ENCODE results near the gene LIMCH1. TPM values are rescaled to one million over a fixed set of nuclear protein-coding genes. Genes with fewer than 3 reads are reported as not detected.
"Not testable (repeated sequence)": the region's sequence is repeated elsewhere in the genome, so short reads cannot be mapped to it uniquely, and the experiment has no call there.

The LIMCH1 gene
- total RNA-seq, 1 experiment from 2014 or later, result 31.1 TPM

DNA sequence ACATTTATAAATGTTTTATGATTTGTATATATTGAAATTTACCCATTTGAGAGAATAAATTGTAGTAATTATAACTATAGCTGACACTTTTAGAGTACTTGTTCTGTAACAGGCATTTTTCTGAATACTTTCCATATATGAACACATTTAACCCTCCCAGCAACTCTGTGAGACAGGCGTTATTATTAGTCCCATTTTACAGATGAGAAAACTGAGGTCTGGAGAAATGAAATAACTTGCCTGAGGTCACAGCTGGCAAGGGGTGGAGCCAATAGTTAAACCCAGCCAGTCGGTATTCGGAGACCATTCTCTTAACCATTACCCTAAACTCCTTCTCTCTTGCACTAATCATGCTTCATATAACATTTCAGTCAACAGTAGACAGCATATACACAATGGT, 72.5 kb downstream of the LIMCH1 start:
- no peak for DNase-seq (ENCODE audit: low spot score)

DNA sequence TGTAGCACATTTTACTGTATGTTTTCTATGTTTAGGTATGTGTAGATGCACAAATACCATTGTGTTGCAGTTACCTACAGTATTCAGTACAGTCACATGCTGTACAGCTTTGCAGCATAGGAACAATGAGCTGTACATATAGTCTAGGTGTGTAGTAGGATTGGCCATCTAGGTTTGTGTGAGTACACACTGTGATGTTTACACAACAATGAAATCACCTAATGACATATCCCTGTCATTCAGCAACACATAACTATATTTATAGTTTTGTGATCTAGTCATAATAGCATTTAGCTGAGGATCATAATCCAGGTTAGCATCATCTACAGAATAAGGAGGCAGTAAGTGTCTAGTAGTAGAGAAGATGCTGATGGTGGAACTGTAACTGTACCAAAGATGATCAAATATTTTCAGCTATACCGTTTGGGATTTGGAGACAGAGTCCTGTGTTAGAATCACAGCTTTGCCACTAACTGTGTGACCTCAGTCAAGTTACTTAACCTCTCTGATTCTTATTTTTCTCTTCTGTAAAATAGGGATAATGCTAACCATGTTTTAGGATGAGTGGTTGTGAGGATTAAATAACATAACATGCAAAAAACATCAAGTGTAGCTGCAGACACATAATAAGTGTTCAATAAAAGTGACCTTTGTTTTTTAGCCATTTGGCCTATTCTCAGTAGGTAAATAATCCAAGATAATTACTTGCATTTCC, 73.3 kb downstream of the LIMCH1 start:
- no peak for DNase-seq (ENCODE audit: low spot score)

GRCh38 chr4:41611881-41612871, 74.2 kb downstream of the LIMCH1 start:
- DNase-seq (ENCODE audit: low spot score), result peak; percentile 50

GRCh38 chr4:41613386-41613785, 75.4 kb downstream of the LIMCH1 start:
- DNase-seq (ENCODE audit: low spot score), result no peak

- DNase-seq (ENCODE audit: low spot score), result no peak
Measured at GRCh38 chr4:41613821-41614220, 75.9 kb downstream of the LIMCH1 start.

DNA sequence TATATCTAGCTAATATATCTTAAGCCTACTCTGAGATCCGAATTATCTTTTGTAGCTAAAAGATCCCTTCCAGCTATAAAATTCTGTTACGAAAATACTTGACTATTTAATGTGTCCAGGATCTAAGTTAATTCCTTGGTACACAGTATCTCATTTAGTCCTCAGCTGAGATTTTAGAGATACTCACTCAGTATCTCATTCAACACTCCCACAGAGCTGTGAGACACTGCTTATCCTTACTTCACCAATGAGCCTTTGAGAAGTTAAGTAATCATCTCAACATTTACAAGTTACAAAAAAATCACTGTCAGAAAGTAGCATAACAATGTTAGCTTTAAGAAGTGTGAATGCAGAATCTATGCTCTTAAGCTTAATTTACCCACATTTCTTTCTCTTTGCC, 76.6 kb downstream of the LIMCH1 start:
- DNase-seq (ENCODE audit: low spot score), result no peak

DNA sequence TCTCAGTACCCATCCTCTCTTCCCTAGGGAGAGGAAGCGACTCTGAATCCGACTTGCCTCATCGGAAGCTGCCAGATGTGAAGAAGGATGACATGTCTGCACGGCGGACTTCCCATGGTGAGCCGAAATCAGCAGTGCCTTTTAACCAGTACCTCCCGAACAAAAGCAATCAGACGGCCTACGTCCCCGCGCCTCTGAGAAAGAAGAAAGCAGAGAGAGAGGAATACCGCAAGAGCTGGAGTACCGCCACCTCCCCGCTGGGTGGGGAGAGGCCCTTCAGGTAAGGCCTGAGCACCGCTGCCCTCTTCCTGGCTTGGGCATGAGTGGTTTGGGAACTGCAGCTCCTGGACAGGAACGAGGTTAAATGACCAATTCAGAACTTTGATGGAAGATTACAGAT, 81.2 kb downstream of the LIMCH1 start:
- DNase-seq (ENCODE audit: low spot score), result no peak

DNA sequence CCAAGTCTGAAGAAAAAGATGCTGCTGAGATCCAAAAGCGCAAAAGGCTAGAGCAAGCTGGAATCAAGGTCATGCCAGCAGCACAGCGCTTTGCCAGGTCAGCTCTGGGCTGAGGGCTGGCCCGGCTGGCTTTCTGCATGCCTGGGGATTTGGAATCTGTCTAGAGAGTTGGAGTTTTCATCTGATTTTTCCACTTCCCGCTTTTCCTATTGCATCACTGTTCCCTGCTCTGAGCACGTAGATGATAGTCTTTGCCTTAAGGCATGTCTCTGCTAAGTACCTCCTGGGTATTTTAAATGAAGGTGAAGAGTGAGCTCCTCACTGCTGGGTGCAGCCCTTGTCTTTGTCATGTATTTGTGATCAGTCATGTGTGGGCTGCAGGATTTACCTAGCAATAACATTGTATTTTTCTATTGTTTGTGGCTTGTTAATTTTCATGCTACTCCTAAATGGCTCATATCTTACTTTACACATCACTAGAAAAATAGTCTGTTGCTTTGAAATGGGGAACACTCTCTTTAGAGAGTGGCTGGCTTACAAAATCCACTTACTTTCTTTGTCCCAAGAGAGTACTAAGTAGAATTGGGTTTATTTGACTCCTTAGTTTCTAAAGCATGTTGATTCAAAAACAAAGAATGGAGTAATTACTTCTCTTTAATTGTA, 82.8 kb downstream of the LIMCH1 start:
- DNase-seq (ENCODE audit: low spot score), result no peak

GRCh38 chr4:41622787-41623186, 84.8 kb downstream of the LIMCH1 start:
- DNase-seq (ENCODE audit: low spot score), result no peak

DNA sequence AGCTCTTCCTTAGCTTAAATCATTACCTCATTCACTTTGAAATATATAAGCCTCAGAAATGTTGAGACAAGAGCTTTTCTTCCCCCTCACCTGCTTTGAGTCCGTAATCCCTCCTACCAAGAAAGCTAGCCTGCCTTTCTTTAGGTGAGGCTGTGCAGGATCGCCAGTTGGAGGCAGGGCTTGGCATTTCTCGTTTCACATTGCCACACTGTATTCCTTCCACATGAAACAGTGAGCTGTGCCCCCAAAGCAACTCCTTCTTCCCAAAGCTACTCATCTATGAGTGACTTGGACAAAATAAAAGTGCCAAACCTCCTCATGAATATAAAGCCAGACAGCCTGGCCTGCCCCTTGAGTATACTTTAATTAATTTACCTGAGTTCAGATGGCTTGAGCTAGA, 86.8 kb downstream of the LIMCH1 start:
- DNase-seq (ENCODE audit: low spot score), result no peak

DNA sequence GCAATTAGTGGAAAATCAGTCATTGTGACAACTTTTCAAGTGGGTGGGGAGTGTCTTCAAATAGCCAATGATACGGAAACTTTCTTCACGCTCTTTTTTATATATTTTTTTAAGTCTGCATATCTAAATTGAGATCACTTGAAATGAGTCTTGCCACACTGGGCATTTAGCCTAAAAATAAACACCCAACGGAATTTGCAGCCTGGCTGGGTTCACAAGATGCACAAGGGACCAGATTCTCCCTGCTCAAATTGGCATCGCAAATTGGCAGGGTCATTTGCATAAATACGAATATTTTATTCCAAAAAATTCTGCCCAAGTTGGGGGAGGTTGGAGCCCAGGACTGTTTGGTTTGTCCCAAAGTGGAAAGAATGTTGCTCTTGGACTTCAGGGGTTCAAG, 87.6 kb downstream of the LIMCH1 start:
- DNase-seq (ENCODE audit: low spot score), result no peak

DNA sequence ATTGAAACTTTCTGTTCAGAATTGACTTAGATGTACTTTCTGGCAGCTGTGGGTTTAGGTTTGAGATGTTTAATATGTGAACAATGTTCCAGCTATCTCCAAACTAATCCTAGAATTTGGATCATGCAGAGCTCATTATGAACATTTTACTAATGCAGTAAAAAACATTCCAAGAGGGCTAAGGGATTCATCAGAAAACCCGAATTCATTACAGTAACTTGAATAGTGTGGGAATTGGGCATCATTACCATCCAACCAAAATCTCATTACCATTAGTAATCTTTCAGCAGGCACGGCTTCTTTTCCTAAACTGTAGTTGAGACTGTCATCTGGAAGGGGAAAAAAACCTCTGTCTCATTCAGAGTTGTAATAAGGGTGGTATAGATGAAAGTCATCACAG, 91.0 kb downstream of the LIMCH1 start:
- DNase-seq (ENCODE audit: low spot score), result no peak

DNA sequence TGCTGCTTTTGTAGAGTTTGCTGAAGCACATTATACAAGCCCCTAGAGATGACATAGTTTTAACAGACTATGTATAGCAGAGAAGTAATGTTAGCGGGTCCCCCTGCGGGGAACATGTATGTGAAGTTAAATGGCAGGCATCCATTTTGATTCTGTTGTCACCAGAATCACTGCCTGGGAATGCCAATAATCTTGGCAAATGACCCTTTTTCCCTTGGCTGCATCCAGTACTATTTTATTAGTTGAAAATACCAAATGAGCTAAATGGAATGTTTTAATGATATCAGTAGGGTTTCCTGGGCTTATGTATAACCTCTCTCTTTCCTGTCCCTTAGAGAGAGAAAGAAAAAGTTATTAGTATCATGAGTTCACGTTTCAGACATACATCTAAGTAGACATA, 93.6 kb downstream of the LIMCH1 start:
- no peak for DNase-seq (ENCODE audit: low spot score)

- DNase-seq (ENCODE audit: low spot score), result no peak
Measured at GRCh38 chr4:41632481-41633073, 94.6 kb downstream of the LIMCH1 start.

GRCh38 chr4:41633321-41633720, 95.4 kb downstream of the LIMCH1 start:
- no peak for DNase-seq (ENCODE audit: low spot score)

DNA sequence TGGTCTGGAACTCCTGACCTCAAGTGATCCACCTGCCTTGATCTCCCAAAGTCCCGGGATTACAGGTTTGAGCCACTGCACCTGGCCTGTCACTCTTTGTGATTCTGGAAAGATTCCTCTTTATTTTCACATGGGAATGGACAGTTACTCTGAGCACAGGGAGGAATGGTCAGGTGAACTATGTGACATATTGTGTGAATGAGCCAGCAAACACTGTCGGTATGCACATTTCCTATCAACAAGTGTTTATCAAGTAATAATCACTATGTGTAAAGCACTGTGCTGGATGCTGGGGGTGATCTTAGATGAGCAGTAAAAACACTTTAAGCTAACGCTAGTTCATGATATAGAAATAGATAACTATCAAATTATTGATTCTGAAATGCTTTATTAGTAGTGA, 97.5 kb downstream of the LIMCH1 start:
- no peak for DNase-seq (ENCODE audit: low spot score)

DNA sequence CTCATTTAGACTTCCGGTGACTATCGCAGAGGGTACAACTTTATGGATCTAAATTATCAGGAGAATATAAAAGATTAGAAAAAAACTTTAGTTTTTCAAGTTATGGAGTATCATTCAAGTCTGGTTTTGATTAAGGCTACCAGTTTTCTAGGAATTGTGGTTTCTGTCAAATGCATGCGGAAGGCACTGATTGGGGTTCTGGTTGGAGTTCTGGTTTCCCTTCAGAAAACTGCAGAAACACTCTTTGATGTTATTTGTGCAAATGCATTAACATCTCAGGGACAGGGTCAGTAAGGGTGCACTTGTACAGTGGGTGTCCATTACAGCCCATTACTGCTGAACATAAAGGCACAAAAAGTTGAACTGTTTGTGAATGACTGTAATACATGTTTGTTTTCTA, 100.2 kb downstream of the LIMCH1 start:
- no peak for DNase-seq (ENCODE audit: low spot score)

DNA sequence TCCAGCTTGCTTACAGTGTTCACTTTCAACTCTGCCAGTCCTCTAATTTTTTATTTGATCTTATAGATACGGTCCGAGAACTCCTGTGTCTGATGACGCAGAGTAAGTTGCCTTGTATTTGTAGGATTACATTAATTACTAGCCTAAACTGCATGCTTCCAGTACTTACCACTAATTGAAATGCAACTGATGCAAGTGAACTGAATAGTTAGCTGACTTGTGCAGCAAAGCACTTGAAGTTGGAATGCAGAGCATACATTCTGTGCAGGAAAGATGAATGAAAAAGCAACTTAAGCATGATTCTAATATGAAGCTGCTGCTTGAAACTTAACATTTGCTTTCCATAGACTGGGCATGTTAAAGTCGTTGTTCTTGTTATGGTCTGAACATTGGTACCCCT, 100.9 kb downstream of the LIMCH1 start:
- no peak for DNase-seq (ENCODE audit: low spot score)

- DNase-seq (ENCODE audit: low spot score), result no peak
Measured at GRCh38 chr4:41639291-41639690, 101.3 kb downstream of the LIMCH1 start.

- no peak for DNase-seq (ENCODE audit: low spot score)
Measured at GRCh38 chr4:41640906-41641305, 102.9 kb downstream of the LIMCH1 start.

DNA sequence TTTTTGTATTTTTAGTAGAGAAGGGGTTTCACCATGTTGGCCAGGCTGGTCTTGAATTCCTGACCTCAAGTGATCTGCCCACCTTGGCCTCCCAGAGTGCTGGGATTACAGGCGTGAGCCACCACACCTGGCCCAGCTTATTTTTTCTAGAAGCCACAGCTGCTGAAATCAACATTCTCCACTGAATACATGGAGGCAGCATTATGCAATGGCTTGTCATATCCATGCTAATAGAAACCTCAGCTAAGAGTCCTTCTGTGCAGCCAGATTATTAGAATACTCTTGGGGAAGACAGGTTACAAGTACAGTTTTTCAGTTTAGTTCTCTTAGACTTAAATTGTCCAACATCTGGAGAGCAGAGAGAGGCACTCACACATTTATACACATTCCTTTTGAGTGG, 104.8 kb downstream of the LIMCH1 start:
- DNase-seq (ENCODE audit: low spot score), result not testable (repeated sequence)

DNA sequence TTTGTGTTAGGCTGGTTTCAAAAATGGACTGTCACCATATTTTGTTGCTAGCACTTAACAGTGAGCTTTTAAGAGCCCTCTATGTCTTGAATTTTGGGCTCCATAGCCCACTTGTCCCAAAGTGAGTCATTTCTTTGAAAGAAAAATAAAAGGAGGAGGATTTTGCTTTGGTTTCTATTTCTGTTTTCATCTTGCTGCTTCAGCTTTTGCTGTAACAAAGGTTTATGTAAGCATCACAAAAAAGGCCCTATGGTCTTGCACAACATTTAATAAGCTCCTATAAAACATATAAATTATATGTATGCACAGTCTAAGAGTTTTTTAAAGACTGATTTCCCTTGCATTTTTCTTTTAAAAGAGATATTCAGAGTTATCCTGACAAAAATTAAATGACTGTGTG, 105.4 kb downstream of the LIMCH1 start:
- DNase-seq (ENCODE audit: low spot score), result no peak
